ENCODE data around the gene ADGRV1. TPM values are rescaled to one million over a fixed set of nuclear protein-coding genes. Genes with fewer than 3 reads are reported as not detected.

The ADGRV1 gene
- total RNA-seq, 4 donors from 2014 or later: 6.0 to 37.0 (median 10.6) TPM

DNA sequence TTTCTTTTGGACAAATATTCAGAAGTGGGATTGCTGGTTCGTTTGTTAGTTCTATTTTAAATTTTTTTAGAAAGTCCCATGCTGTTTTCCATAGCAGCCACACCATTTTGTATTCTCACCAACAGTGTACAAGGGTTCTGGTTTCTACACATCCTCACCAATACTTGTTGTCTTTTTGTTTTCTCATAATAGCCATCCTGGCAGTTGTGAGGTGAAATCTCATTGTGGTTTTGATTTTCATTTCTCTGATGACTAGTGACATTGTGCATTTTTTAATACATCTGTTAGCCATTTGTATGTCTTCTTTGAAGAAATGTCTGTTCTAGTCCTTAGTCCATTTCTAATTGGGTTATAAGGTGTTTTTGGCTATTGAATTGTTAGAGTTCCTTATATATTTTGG is 610.3 kb downstream of the ADGRV1 start:
- H3K4me1 ChIP-seq: peaks cover 0 to 4% (median 0%) of the 10 kb centered on the region in 4 donors
- H3K4me3 ChIP-seq: no peak overlapping the region
- H3K9me3 ChIP-seq: no peaks in the 10 kb centered on the region
- H3K36me3 ChIP-seq: no peaks in the 10 kb centered on the region
- no peaks in the 10 kb centered on the region for H3K27me3 ChIP-seq
- H3K27ac ChIP-seq: no peak overlapping the region
- intact Hi-C loops (cut with DNase I; ENCODE audit: low total_unique reads) (no loop called here), in situ Hi-C loops (cut with MboI; ENCODE audit: low pct_ligation_motif_present in 1 of 4, low pct_unique_long_range_greater_than_20kb in 1 of 4, low sequenced_read_pairs in 3 of 4) (no loop called here)
- TF ChIP-seq EP300 (IDR thresholded peaks at IDR 0.05; ENCODE audit: low read depth) (no peak), POLR2A (IDR thresholded peaks at IDR 0.05) (no peak), POLR2AphosphoS5 (IDR thresholded peaks at IDR 0.05) (no peak)
- TF ChIP-seq, protein P1, sequence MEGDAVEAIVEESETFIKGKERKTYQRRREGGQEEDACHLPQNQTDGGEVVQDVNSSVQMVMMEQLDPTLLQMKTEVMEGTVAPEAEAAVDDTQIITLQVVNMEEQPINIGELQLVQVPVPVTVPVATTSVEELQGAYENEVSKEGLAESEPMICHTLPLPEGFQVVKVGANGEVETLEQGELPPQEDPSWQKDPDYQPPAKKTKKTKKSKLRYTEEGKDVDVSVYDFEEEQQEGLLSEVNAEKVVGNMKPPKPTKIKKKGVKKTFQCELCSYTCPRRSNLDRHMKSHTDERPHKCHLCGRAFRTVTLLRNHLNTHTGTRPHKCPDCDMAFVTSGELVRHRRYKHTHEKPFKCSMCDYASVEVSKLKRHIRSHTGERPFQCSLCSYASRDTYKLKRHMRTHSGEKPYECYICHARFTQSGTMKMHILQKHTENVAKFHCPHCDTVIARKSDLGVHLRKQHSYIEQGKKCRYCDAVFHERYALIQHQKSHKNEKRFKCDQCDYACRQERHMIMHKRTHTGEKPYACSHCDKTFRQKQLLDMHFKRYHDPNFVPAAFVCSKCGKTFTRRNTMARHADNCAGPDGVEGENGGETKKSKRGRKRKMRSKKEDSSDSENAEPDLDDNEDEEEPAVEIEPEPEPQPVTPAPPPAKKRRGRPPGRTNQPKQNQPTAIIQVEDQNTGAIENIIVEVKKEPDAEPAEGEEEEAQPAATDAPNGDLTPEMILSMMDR (IDR thresholded peaks at IDR 0.05): no peak
- WGBS, 2 donors (ENCODE audit: low coverage in 1 of 2): 72 to 75% methylated on average over 1 of the region's 1 CpG
- no peak for DNase-seq

DNA sequence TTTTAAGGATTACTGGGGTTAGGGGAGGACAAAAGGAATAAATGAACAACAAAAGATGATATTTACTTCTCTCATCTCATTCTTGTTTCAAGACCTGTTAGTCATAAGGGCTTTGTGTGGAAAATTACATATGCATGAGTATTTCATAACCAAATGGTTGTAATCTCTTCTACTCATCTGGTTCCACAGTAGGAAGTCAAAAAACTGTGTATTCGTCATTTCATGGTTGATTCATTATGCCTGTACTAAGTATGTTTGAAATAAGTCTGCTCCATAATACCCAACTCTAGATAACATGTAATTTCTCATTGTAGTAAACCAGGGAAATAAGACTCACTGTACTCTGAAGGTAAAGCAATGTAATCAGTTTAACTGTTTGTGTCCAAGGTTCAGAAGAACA is 611.7 kb downstream of the ADGRV1 start:
- H3K27me3 ChIP-seq: no peaks in the 10 kb centered on the region
- no peak for DNase-seq
- no peak overlapping the region for H3K4me3 ChIP-seq
- 0% methylated on average over 1 of the region's 1 CpG for WGBS, 2 donors (ENCODE audit: low coverage in 1 of 2)
- intact Hi-C loops (cut with DNase I; ENCODE audit: low total_unique reads): no loop called here
- in situ Hi-C loops (cut with MboI; ENCODE audit: low pct_ligation_motif_present in 1 of 4, low pct_unique_long_range_greater_than_20kb in 1 of 4, low sequenced_read_pairs in 3 of 4): no loop called here
- peaks cover 0 to 4% (median 0%) of the 10 kb centered on the region in 4 donors for H3K4me1 ChIP-seq
- no peaks in the 10 kb centered on the region for H3K9me3 ChIP-seq
- TF ChIP-seq POLR2A (IDR thresholded peaks at IDR 0.05) (no peak), POLR2AphosphoS5 (IDR thresholded peaks at IDR 0.05) (no peak), EP300 (IDR thresholded peaks at IDR 0.05; ENCODE audit: low read depth) (no peak)
- TF ChIP-seq, protein P1 (IDR thresholded peaks at IDR 0.05): no peak
- no peak overlapping the region for H3K27ac ChIP-seq
- H3K36me3 ChIP-seq: no peaks in the 10 kb centered on the region

DNA sequence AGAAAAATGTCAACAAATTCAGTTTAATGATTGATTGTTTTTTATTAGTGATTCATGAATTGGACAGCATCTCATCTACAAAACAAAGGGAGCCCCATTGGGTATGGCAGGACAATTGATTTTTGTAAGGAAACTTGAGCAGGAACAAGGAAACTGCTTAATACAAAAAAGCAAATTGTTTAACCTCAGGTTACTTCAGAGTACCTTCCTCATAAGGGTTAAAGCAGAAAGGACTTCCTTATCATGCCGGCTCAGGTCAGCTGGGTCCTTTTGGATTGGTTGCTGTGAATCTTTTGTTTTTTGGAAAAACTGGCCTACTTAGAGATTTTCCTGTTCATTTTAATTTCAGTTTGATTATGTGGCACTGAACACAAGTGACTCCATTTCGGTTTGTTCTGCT is 612.7 kb downstream of the ADGRV1 start:
- 60 to 74% methylated on average over 2 of the region's 2 CpGs for WGBS, 2 donors (ENCODE audit: low coverage in 1 of 2)
- Histone ChIP-seq H3K36me3 (no peaks in the 10 kb centered on the region), H3K27ac (no peak overlapping the region), H3K9me3 (no peaks in the 10 kb centered on the region), H3K4me3 (no peak overlapping the region), H3K27me3 (no peaks in the 10 kb centered on the region), H3K4me1 (peaks cover 0 to 4% (median 0%) of the 10 kb centered on the region in 4 donors)
- DNase-seq: no peak
- TF ChIP-seq POLR2A (IDR thresholded peaks at IDR 0.05) (no peak), EP300 (IDR thresholded peaks at IDR 0.05; ENCODE audit: low read depth) (no peak), POLR2AphosphoS5 (IDR thresholded peaks at IDR 0.05) (no peak)
- TF ChIP-seq, protein P1 (IDR thresholded peaks at IDR 0.05): no peak
- in situ Hi-C loops (cut with MboI; ENCODE audit: low pct_ligation_motif_present in 1 of 4, low pct_unique_long_range_greater_than_20kb in 1 of 4, low sequenced_read_pairs in 3 of 4) (no loop called here), intact Hi-C loops (cut with DNase I; ENCODE audit: low total_unique reads) (no loop called here)

DNA sequence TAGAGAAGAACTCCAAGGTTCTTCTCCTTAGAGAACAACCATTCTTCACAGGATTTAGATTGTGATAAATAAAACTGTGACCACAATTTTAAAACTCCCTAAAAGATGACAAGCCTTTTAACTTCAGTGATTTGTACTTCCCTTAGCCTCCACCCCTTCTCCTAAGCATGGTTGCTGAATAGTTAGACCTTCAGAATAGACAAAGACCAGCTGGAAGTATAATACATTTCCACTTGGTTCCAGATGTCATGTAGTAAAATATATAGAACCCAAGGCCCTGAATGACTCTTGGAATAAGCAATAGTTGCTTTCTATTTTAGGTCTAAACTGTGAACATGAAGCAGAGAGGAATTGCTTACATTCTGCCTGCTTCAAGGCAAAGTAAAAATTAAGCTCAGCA is 615.8 kb downstream of the ADGRV1 start:
- in situ Hi-C loops (cut with MboI; ENCODE audit: low pct_ligation_motif_present in 1 of 4, low pct_unique_long_range_greater_than_20kb in 1 of 4, low sequenced_read_pairs in 3 of 4): no loop called here
- TF ChIP-seq, protein P1 (IDR thresholded peaks at IDR 0.05): no peak
- peak in 2 of 3 donors; percentile 12 to 45 for TF ChIP-seq POLR2AphosphoS5 (IDR thresholded peaks at IDR 0.05)
- DNase-seq: no peak
- intact Hi-C loops (cut with DNase I; ENCODE audit: low total_unique reads): no loop called here
- Histone ChIP-seq H3K27ac (peak overlapping the region in 3 of 4 donors; percentile 2 to 42 (median 35)), H3K4me3 (no peak overlapping the region), H3K9me3 (no peaks in the 10 kb centered on the region), H3K27me3 (no peaks in the 10 kb centered on the region), H3K36me3 (no peaks in the 10 kb centered on the region), H3K4me1 (peaks cover 0 to 4% (median 0%) of the 10 kb centered on the region in 4 donors)
